HG03457 (cell line): Measurements from ENCODE around the gene PBX4.

ENCODE experiments used
- ATAC-seq: cut with Tn5 transposase; IDR thresholded peaks from one replicate; pipeline ENCODE4 v1.9.1; 2021; ENCODE audit warnings: moderate number of reproducible peaks; ENCODE audit not compliant: unreplicated experiment

PBX4 gene

DNA sequence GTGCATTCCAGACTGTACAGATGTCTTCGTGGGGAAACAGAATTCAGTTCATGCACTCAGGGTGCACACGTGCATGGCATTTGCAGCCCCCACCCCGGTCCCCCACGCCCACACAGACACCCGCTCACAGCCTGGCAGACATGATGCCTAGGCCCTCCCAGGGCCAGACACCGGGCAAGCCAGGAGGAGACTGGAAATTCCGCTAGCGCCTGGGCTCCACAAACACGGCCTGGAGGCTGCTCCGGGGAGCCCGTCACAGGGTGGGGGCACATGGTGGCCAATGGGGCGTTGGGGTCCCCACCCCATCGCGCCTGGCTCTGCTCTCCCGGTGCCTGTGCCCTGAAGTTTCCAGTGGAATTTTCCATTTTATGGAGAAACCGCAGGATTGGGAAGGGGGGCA is 76.9 kb downstream of the PBX4 start:
- ATAC-seq: no peak

DNA sequence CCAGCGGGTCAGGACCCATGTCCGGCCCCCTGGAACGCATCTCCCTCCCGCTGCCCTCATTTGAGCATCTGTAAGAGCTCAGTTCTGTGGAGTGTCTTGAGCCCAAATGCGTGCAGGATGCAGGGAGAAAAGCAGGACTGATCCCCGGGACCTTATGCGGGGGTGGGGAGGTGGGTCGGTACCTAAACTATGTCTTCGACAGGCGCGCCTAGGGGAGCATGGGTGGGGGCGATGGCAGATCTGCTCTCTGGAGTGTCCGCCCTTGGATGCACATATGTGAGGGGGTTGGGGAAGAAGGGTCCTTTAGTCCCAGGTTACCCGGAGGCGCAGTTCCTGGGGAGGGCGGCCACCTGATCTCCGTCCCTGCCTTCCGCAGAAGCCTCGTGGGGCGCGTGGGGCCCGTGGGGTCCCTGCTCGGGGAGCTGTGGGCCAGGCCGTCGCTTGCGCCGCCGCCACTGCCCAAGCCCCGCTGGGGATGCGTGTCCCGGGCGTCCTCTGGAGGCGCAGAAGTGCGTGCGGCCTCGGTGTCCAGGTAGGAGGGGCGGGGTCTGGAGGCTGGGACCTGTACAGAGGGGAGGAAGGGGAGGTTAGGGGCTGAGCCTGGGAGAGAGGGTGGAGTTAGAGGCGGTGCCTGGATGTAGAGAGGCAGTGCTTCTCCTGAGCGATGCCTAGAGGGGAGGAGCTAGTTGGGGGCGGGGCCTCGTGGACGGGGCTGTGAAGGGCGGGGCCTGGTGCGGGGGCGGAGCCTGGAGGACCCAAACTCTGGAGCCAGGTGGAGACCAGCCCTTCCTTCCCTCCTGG is 77.6 kb downstream of the PBX4 start:
- ATAC-seq: no peak

DNA sequence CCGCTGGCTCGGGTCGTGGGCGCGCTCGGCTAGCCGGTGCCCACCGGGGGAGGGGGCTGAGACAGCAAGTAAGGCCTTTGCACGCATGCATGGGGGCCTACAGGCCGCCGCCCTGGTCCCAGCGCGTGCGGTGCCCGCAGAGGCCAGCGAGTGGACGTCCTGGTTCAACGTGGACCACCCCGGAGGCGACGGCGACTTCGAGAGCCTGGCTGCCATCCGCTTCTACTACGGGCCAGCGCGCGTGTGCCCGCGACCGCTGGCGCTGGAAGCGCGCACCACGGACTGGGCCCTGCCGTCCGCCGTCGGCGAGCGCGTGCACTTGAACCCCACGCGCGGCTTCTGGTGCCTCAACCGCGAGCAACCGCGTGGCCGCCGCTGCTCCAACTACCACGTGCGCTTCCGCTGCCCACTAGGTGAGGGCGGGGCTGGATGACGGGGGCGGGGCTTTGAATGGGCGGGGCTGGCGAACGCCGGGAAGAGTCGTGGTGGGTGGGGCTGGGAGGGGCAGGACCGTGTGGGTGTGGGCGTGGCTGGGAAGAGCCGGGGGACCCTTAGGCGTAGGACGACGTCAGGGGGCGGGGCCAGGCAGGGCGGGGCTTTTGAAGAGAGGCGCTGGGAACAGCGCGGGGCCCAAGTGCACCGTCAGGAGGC is 78.3 kb downstream of the PBX4 start:
- ATAC-seq: no peak

DNA sequence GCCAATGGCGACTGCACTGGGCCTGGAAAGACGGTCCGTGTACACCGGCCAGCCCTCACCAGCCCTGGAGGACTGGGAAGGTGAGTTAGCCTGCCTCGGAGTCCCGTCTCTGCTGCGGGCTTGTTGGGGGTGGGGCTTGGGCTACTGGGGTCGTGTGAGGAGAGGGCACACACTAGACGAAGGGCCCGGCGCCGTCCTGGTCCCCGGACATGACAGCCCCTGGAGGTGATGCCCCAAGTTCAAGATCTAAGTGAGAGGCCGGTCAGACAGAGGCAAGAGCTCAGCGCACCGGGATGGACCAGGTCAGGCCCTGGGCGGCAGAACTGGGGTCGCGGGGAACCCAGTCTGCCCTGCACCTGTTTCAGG is 78.8 kb downstream of the PBX4 start:
- no peak for ATAC-seq

DNA sequence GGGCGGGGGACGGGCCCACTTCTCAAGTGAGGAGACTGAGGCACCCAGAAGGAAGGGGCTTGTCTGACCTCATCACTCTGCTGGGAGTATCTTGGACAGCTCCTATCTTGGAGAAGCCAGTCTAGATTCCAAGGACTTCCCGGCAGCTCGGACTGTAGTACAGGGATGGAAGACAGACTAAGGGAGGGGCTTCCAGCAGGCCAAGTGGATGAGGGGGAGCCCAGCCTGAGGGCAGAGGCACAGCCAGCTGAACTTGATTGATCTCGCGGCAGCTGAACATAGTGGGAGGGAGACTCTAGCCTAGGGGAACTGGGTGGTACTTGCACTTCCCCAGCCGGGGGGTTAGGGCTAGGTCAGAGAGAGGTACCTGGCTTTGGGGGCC is 79.7 kb downstream of the PBX4 start:
- ATAC-seq: no peak

DNA sequence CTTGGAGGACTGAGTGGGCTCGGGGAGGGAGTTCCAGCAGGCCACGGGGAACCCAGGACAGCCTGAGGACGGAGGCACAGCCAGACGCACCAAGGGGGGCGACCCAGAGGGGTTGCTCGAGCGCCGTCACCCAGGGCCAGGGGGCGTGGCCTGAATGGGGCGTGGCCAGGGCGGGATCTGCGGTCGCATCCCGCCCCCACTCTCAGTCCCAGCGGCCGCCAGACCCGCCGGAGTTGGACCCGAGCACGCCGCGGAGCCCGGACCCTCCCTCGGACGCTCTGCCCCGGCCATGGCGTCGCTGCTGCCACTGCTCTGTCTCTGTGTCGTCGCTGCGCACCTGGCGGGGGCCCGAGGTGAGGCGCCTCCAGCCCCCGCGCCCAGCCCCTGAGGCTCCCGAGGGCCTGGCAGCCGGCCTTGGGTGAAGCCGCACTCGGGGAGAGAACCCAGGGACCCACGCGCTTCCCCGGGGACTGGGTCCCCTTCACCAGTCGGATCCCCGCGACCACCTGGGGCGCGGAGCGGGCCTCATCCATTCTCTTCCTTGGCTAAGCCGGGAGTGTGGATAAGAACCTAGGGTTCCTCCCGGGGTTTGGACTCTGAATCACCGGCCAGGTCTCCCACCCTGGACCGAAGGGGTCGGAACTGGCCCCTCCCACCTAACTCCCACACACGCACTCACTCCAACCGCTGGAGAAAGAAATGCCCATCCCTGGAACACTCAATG is 80.3 kb downstream of the PBX4 start, which contains the start of gene CILP2:
CILP2 (plus strand) TSS at position 205 of the 724 bp plus-strand sequence; CDS start at position 290, 85 bp downstream.
- ATAC-seq: no peak

DNA sequence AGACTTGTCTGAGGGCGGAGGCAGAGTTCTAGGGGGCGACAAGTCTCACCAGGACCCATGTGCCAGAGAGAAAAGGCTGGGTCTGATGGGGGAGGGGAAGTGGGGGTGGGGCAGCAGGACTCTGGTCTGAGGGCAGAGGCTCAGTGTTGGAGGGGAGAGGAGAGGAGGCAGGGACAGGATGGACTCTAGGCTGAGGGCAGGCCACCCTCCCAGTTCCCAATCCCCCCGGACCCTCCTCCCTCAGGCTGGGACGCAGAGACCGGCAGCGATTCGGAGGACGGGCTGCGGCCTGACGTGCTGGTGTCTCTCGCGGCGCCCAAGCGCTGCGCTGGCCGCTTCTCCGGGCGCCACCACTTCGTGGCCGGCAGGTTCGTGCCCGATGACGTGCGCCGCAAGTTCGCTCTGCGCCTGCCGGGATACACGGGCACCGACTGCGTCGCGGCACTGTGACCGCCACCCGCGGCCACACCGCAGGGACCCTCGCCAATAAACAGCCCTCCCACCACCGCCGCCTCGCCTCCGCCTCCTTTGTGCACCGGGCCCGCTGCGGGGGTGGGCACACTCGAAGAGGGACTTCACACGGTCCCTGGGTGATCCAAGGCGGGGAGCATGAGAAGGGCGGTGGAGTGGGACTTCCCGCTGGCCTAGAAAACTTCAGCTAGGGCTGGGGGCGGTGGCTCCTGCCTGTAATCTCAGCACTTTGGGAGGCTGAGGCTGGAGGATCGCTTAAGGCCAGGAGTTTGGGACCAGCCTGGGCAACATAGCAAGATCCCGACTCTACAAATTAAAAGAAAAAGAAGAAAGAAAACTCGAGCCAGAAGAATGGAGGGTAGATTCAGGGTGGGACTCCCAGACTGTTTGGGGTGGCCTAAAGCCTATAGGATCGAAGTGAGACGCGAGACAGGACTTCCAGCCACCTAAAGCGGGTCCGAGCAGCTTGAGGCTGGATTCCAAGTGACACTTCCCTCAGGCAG is 81.1 kb downstream of the PBX4 start:
- ATAC-seq: no peak

DNA sequence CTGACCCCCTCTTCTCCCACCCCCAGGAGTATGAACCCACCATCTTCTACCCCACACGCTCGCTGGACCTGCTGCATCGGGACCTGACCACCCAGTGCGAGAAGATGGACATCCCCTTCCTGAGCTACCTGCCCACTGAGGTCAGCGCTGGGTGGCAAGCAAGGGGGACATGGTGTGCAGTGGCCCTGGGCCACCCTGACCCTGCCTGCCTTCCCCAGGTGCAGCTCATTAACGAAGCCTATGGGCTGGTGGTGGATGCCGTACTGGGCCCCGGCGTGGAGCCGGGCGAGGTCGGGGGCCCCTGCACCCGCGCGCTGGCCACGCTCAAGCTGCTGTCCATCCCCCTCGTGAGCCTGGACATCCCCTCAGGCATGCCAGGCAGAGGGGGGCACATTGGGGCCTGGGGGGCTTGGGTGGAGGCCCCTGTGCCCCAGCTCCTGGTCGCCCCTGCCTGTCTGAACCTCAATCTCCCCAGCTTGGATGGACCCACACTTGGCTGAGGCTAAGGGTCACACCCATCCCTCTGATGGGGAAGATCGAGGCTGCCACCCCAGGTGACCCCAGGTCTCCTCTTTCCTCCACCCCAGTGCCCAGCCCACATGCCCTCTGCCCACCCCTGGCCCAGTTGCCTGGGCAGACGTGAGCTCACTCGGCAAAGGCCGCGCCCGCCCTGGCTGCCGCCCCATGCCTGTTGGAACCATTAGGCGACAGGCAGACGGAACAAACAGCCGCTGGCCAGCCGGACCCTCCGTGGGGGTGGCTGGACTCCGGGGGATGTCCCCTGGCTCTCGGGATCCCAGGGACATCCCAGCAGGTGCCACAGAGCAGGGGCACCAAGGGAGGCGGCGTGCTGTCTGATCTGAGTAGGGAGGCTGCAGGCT is 82.9 kb downstream of the PBX4 start:
- ATAC-seq: no peak

DNA sequence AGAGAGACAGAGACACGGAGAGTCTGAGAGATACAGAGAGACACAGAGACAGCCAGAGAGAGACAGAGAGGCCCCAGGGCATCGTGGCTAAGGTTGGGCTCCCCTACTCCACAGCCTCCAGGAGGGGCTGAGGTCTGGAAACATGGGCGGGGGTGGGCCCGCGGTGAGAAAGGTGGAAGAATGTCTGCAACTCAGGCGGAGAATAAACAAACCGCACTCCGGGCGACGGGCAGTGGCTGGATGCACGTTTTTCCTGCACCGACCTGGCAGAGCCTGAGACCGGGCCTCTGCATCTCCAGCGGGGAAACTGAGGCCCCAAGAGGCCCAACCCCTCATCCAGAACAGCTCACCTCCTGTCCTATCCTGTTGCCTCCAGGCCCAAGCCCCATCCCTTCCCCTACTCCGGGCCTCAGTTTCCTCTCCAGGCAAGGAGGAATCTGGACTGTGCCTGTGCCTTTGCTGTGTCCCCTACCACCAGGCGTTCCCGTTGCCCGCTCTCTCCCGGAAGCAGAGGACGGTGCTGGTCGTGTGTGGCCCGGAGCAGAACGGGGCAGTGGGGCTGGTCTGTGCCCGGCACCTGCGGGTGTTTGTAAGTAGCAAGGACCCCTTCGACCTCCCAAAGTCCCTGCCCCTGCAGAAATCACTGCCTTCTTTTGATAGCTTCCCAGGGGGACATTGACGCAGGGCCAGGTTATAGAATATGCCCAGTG is 83.8 kb downstream of the PBX4 start:
- no peak for ATAC-seq

DNA sequence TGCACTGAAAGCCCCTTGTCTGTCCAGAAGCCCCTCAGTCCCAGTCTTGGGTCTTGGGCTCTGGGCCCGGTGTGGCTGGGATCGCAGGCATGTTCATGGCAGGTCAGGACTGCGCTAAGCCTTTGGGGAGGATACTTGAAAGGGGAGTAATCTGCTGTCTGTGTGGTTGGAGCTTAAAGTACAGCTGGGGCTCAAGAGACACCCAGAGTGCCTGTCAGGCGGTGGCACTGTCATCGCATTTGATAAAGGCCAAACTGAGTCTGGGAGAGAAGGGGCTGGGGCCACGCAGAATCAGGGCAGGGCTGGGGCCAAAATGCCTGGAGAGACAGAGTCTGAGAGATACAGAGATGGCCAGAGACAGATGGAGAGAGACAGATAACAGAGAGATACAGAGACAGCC is 84.6 kb downstream of the PBX4 start:
- ATAC-seq: no peak

DNA sequence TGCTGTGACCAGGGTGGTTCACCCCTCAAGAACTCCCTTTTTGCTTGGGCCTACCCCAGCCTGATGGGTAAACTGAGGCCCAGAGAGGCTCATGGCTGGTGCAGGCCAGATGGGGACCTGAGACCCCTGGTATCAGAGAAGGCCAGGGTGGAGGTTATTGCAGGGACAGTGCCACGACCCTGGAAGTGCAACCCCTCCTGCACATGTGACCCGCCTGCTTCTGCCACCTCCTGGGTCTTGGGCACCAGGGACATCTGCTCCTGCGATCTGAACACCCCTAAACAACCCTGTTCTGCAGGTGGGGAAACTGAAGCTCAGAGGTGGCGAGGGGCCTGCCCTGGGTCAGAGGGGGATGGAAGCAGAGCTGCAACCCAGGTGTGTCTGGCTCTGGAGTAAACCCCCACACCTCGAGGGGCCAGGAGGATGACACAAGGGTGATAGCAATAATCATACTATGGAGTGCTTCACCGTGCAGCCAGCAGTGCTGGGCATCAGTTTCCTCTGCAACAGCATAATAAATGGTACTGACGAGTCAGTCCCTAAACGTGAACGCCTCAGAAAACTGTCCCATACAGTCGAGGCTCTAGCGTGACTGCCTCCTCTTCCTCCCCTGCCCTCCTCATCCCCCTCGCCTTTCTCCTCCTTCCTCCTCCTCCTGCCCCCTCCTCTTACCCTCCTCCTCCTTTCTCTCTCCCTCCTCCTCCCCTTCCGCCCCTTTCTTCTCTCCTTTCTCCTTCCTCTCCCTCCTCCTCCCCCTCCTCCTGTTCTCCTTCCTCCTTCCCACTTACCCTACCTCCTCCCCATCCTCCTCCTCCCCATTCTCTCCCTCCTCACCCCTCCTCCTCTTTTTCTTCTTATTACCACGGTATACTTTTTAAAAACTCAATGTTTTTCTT is 85.4 kb downstream of the PBX4 start:
- no peak for ATAC-seq

DNA sequence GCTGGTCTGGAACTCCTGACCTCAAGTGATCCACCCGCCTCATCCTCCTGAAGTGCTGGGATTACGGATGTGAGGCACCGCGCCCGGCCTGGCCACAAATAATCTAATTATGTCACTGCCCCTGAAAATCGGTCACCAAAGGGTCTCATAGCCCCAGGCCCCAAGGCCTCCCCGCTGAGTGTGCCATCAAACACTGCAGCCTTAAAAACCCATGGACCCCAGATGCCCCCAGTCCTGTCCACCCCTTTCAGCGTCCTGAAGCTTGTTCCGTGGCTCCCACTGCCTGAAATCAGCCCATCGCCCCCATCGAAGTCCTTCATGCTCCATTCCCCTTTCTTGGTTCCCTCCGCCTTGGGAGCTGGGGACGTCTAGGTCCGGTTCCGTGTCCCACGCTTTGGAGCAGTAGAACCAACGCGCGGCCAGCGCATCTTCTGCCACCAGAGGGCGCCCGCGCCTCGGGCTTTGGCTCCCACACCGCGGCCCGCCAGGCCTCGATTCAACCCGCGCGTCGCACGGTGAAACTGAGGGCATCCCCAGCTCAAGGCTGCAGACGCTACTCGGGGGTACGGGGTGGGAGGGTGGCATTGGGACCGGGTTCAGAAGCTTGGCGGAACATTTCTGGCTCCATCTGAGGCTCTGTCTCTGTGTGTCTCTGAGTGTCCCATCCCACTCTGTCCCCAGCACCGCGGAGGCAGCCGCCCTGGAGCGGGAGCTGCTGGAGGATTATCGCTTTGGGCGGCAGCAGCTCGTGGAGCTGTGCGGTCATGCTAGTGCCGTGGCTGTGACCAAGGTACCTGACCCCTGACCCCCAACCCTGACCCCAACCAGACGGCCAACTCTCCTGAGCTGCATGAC is 86.3 kb downstream of the PBX4 start:
- no peak for ATAC-seq

DNA sequence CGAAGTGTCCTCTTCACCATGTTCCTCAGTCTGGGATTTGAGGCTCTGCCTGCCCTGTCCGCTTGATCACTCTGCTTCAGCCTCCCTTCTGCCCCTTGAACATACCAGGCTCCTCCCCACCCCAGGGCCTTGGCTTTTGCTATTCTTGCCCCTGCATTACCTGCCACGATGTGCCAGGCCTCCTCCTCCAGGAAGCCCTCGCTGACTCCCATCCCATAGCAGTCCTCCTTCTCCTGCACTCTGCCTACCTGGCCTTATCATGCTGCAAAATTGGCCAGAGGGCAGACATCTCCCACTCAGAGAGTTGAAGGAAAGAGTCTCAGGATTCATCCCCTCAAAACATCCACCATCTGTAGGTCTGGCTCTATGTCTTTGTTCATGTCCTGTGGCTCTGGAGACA is 87.6 kb downstream of the PBX4 start:
- no peak for ATAC-seq

DNA sequence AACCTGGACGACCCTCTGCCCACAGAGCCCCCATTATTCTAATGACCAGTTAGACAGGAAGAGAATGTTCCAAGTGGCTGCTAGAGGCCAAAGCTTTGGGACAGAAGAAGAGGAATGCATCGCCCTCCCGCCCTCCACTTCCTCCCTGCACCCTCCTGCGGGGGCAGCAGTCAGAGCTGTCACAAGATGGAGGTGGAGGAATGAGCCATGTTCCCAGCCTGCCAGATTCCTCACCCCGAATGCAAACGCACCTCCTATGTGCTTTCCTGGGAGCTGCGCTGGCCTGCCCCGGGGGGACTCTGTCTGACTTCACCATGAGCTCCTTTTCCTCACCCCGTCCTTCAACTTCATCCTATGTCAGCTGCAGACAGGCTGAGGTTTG is 88.1 kb downstream of the PBX4 start:
- no peak for ATAC-seq

DNA sequence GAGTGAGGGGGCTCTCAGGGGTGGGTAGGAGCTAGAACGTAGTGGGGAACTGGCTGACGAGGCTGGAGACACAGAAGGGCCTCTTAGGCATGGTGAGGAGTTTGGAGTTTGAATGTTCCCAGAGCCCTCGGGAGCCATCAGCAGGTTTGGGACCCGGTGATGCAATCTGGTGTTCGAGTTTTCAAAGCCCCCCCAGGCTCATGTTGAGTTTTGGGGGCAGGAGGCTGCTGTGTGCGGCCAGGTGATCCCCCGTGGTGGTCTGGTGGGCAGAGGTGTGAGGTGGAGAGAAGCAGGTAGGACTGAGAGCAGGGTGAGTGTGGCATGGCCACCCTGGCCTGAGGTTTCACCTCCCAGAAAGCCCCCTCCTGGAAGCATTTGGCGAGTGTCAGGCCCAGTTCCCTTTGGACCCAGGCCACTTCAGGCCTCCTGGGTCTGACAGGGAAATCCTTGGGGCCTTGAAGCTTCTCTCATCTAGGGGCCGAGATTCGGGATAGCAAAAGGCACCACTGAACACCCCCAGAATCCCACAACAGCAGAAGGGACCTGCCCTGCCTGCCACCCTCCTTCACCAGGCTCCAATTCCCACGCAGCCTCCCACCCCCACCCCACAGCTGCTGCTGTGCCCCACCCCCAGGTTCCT is 88.6 kb downstream of the PBX4 start:
- no peak for ATAC-seq

DNA sequence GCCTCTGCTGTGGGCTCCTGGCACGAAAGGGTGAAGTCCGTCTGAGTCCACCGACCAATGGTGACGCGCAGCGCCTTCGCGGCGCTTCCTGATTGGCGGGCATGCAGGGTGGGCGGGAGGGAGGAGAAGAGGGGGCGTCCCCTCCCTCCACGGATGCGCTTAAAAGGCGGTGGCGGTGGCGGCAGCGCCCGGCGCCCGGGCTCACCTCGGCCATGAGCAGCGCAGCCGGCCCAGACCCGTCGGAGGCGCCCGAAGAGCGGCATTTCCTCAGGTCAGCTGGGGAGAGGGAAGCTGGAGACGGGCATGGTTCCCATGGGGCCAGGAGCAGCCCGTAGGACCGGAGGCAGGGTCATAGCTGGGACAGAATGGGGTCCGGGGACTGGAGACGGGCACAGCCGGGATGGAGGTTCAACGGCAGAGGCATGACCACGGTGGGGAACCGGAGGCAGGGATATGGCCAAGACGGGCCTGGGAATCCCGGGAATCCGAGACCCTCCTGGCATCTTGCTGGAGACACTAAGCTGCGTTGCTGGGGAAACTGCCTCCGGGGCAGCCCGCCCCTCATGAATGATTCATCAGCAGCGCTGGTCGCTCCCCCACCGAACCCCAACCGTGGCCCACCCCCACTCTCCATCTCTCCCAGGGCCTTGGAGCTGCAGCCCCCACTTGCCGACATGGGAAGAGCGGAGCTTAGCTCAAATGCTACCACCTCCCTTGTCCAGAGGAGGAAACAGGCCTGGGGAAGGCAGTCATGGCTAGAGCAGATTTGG is 89.6 kb downstream of the PBX4 start, which contains the start of gene YJEFN3:
YJEFN3 (plus strand) TSS at position 191 of the 770 bp plus-strand sequence; CDS start at position 213, 22 bp downstream.
- ATAC-seq: no peak
